Measurements from ENCODE around the gene RPTOR. TPM values are rescaled to one million over a fixed set of nuclear protein-coding genes. Genes with fewer than 3 reads are reported as not detected.

The RPTOR gene
- total RNA-seq, 1 experiment from 2014 or later = 25.1 TPM

DNA sequence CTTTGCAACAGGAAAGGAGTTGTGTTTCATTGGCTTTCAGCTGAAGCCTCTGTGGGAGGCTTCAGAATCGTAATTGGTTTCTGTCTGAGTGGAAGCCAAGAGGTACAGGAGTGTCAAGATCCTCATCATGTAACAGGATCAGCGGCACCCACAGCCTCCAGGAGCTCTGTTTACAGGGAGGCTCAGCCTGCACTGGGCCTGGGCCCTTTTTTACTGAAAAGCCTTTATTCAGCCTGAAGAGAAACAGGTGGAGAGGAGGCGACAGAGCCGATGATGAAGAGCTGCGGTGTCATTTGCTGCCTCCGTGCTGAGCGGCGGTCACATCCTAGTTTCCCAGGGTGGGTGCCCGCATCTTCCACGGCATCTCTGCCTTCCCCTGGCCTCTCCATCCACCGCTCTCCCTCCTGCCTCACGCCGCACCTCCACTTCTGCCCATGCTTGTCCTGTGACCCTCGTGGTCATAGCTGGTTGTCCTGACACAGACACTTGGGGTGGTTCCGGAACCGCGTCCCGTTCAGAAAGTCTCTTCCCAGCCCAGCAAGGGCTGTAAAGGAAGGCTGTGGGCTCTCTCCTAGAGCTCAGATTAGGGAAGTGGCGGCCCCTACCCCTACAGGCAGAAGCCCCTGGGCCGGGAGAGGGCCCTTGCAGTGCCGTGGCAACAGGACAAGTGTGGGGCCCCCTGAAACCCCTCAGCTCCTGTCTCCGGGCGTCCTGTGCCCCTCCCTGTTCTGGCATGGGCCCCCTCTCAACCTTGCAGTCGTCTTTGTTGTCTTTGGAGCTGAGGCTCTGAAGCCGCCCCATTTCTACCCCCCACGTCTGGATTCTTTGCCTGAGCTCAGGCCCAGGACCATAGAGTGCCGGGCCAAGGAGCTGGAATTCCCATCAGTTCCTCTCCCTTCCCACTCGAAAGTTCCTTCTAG is 393.1 kb downstream of the RPTOR start:
- peak overlapping the region; percentile 53; the same call in 1 of the 2 replicates for H3K14ac ChIP-seq (ENCODE audit: insufficient read depth, low read length)
- no peaks in the 10 kb centered on the region for H3K9me3 ChIP-seq (ENCODE audit: control insufficient read depth, low read depth, low read length)
- TF ChIP-seq, protein P1, sequence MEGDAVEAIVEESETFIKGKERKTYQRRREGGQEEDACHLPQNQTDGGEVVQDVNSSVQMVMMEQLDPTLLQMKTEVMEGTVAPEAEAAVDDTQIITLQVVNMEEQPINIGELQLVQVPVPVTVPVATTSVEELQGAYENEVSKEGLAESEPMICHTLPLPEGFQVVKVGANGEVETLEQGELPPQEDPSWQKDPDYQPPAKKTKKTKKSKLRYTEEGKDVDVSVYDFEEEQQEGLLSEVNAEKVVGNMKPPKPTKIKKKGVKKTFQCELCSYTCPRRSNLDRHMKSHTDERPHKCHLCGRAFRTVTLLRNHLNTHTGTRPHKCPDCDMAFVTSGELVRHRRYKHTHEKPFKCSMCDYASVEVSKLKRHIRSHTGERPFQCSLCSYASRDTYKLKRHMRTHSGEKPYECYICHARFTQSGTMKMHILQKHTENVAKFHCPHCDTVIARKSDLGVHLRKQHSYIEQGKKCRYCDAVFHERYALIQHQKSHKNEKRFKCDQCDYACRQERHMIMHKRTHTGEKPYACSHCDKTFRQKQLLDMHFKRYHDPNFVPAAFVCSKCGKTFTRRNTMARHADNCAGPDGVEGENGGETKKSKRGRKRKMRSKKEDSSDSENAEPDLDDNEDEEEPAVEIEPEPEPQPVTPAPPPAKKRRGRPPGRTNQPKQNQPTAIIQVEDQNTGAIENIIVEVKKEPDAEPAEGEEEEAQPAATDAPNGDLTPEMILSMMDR (conservative IDR thresholded peaks at IDR 0.05) = no peak
- no peak overlapping the region for H2BK120ac ChIP-seq (ENCODE audit: low read depth, low read length, poor library complexity, severe bottlenecking)
- no peaks in the 10 kb centered on the region for H3K79me1 ChIP-seq (ENCODE audit: insufficient read depth, low read depth, low read length, poor library complexity, severe bottlenecking)
- H3K56ac ChIP-seq (ENCODE audit: insufficient read length, low read depth, low read length) = no peak overlapping the region
- H3K4me1 ChIP-seq (ENCODE audit: insufficient read depth, low read length) = no peaks in the 10 kb centered on the region
- H3K4me3 Mint-ChIP-seq = no peak overlapping the region
- WGBS (ENCODE audit: extremely low coverage, insufficient read length, low lambda C conversion rate) = no CpG with 5 or more reads among the region's 28 CpGs
- H3K27me3 ChIP-seq (ENCODE audit: insufficient read depth, low read length) = no peaks in the 10 kb centered on the region
- H3K9me3 Mint-ChIP-seq = no peaks in the 10 kb centered on the region
- peak overlapping the region; percentile 68 for H3K18ac ChIP-seq (ENCODE audit: insufficient read length, low read depth, low read length)
- H4K91ac ChIP-seq (ENCODE audit: insufficient read length, low read depth, low read length) = no peak overlapping the region
- no peak overlapping the region for H2AK5ac ChIP-seq (ENCODE audit: insufficient read length, low read length)
- peaks cover 0 to 19% of the 10 kb centered on the region in 2 experiments; a peak in 3 of 4 replicates for H3K4me1 Mint-ChIP-seq
- no peak overlapping the region for H2BK12ac ChIP-seq (ENCODE audit: insufficient read length, low read depth, low read length)
- no peaks in the 10 kb centered on the region for H3K23me2 ChIP-seq (ENCODE audit: insufficient read length, low read depth, low read length, poor library complexity, severe bottlenecking)
- H3K27ac ChIP-seq (ENCODE audit: insufficient read length, low read depth, low read length) = no peak overlapping the region
- no peak overlapping the region for H4K5ac ChIP-seq (ENCODE audit: insufficient read length, low read depth, low read length)
- H3K27me3 Mint-ChIP-seq (ENCODE audit: low read depth) = peaks cover 8% of the 10 kb centered on the region
- H4K8ac ChIP-seq (replicated peaks; ENCODE audit: insufficient read length, low read depth, low read length) = no peak overlapping the region
- no peak overlapping the region for H3K4me2 ChIP-seq (ENCODE audit: insufficient read depth, insufficient read length, low read length)
- H2BK5ac ChIP-seq (ENCODE audit: insufficient read length, low read length) = no peak overlapping the region
- no peak overlapping the region for H2BK20ac ChIP-seq (ENCODE audit: low read depth, low read length, poor library complexity, severe bottlenecking)
- no peaks in the 10 kb centered on the region; a peak in 1 of 7 replicates for H3K36me3 Mint-ChIP-seq (ENCODE audit: insufficient read depth in 1 of 3, low read depth in 3 of 3)
- H3K27ac Mint-ChIP-seq = peak overlapping the region in 1 of 3 experiments; percentile 87; a peak in 1 of 7 replicates
- H3K79me2 ChIP-seq (ENCODE audit: insufficient read depth, low read length) = no peaks in the 10 kb centered on the region
- H4K20me1 ChIP-seq (ENCODE audit: control insufficient read depth, insufficient read depth, insufficient read length) = peaks cover 4% of the 10 kb centered on the region
- H2AFZ ChIP-seq (ENCODE audit: low read length) = no peak overlapping the region
- H3K9ac ChIP-seq (ENCODE audit: extremely low read depth, insufficient read length, low read length) = no peak overlapping the region
- no peak for DNase-seq
- H3T11ph ChIP-seq (ENCODE audit: low read length) = no peak overlapping the region
- no peak overlapping the region for H3K23ac ChIP-seq (ENCODE audit: insufficient read length, low read depth, low read length)
- H2BK15ac ChIP-seq (ENCODE audit: low read depth, low read length) = no peak overlapping the region
- no peak overlapping the region for H3K4ac ChIP-seq (ENCODE audit: low read depth, low read length)

All from H9 (cell line).